GM18498 (cell line): ENCODE data around the gene SPAST.
"Not testable (repeated sequence)": the region's sequence is repeated elsewhere in the genome, so short reads cannot be mapped to it uniquely, and the experiment has no call there.

Experiments
- ATAC-seq: cut with Tn5 transposase; IDR thresholded peaks from one replicate; pipeline ENCODE4 v1.9.1; 2021; ENCODE audit warnings: mild to moderate bottlenecking, moderate library complexity; ENCODE audit not compliant: unreplicated experiment

SPAST gene

GRCh38 chr2:32124660-32125059 is 61.3 kb downstream of the SPAST start:
- no peak for ATAC-seq

DNA sequence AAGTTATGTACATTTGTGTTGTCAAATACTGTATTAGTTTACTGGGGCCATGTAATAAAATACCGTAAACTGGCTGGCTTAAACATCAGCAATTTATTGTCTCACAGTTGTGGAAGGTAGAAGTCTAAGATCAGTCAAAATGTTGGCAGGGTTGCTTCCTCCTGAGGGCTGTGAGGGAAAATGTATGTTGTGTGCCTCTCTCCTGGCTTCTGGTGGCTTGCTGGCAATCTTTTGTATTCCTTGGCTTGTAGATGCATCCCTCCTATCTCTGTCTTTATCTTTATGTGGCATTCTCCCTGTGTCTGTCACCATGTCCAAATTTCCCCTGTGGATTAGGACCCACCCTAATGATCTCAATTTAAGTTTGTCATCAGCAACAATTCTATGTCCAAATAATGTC is 65.3 kb downstream of the SPAST start:
- ATAC-seq: no peak

DNA sequence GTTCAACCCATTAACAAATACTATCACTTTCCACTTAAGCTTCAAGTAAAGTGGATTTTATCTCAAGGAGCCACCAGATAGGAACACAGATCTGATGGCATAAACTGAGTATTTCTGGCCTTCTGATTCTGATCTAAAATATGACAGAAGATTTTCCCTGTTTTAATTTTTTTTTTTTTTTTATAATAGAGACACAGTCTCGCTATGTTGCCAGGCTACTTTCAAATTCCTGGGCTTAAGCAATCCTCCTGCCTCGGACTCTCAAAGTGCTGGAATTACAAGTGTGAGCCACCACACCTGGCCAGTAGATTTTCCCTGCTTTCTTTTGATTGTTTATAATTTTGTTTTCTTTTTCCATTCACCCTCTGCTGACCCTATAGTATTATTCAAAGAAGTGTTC is 65.7 kb downstream of the SPAST start:
- no peak for ATAC-seq

DNA sequence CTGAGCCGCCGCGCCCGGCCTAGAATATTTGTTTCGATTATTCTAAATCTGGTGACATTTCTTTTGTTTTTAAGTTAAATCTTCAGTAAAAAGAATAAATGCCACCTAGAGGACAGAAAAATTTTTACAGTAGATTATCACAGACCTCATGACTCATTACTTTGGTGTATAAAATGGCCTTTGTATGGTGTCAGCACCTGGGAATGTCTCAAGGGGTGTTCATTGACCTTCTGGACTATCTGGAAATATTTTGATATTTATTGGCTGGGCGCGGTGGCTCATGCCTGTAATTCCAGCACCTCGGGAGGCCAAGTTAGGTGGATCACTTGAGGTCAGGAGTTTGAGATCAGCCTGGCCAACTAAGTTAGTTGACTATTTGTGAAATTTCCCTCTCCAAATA is 72.1 kb downstream of the SPAST start:
- ATAC-seq: no peak

DNA sequence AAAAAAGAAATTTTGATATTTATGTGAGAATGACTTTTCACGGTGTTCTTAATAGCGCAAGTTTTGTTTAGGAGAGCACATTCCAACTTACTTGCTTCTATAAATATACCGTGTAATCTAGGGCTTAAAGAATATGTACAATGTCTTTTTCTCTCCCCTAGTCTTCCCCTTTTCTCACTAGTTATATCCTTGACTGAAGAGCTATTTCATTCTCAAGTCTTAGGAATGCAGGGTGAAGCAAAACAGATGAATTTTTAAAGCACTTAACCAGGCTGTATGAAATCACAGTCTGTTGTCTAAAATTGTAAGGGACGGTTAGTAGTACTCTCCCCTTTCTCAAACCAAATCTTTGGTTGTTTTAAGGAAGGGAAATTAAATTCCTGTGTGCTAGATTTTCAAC is 72.7 kb downstream of the SPAST start:
- ATAC-seq: no peak

- ATAC-seq: not testable (repeated sequence)
Measured at GRCh38 chr2:32151544-32151943, 88.2 kb downstream of the SPAST start.

GRCh38 chr2:32159678-32160077 is 96.3 kb downstream of the SPAST start:
- no peak for ATAC-seq

- ATAC-seq: no peak
Measured at GRCh38 chr2:32161296-32161695, 97.9 kb downstream of the SPAST start.

- not testable (repeated sequence) for ATAC-seq
Measured at GRCh38 chr2:32164254-32164653, 100.9 kb downstream of the SPAST start.

GRCh38 chr2:32165027-32165347 is 101.6 kb downstream of the SPAST start:
- not testable (repeated sequence) for ATAC-seq

GRCh38 chr2:32166115-32166574 is 102.8 kb downstream of the SPAST start:
- ATAC-seq: no peak

- no peak for ATAC-seq
Measured at GRCh38 chr2:32168513-32168912, 105.2 kb downstream of the SPAST start.

DNA sequence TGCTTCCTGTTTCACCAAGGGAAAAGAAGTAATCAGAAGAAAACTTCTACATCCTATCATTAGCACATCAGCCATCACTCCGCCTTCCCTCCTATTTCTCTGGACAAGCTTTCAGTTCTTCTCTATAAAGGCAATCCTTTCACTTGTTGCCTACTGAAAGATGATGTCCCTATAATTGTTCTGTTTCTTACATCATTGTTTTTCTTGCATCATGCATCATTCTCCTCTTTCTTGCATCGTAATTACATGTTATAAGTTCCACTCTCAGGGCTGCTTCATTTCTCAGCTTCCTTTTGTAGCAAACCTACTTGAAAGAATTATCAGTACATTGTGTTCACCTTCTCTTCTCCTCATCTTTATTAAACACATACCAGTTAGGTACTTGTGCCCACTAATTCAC is 109.5 kb downstream of the SPAST start:
- ATAC-seq: no peak

DNA sequence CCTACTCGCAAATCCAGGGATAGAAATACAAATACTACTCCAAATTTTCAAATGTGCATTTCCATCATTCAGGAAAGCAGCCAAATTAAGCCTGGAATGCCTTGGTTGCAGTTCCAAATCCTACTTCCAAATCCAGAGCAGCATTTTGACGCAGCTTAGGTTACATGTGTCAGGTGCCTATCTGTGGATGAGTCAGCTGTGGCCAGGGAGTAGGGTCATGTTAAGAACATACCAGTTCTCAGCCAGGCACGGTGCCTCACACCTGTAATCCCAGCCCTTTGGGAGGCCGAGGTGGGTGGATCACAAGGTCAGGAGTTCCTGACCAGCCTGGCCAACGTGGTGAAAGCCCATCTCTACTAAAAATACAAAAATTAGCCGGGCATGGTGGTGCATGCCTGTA is 119.3 kb downstream of the SPAST start:
- no peak for ATAC-seq

DNA sequence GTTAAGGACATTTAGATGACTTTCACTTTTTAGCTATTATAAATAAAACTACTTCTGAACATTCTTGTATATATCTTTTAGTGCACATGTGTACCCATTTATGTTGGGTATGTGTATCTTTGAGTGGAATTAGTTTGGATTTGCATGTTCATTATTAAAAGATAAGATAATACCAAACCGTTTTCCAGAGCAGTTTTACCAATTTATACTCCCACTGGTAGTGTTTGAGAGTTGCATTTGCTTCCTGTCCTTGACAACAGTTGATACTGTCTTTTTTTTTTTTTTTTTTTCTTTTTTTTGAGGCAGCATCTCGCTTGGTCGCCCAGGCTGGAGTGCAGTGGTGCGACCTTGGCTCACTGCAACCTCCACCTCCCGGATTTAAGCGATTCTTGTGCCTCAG is 125.7 kb downstream of the SPAST start:
- no peak for ATAC-seq

DNA sequence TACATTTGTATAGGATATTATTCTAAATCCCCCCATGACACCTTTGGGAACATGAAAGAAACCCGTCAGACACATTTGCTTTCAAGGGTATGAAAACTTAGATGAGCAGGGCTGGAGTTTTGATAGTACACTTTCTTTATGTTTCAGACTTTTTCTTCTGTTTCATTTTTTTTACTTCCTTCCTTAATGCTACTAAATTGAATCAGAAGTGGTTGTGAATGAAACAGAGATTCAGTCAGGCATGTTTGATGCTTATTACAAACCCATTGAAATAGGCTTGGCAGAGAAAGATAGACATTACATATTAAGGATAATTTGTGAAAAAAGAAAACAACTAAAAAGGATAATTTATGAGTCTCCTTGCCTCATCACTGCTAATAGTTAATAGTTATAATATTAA is 129.1 kb downstream of the SPAST start:
- no peak for ATAC-seq

- ATAC-seq: no peak
Measured at GRCh38 chr2:32200814-32201213, 137.5 kb downstream of the SPAST start.

DNA sequence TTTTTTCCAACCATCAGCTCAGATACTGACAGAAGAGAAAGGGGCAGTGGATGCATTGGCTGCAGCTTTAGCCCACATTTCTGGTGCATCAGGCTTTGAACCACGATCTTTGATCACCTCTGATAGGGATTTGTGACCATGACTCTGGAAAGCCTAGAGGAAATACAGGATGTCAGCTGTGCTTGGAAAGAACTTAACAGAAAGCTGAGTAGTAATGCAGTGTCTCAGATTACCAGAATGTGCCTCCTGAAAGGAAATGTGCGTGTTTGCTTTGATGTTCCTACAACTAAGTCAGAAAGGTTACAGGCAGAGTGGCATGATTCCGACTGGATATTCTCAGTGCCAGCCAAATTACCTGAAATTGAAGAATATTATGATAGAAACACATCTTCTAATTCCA is 140.1 kb downstream of the SPAST start:
- not testable (repeated sequence) for ATAC-seq
